ENCODE results near the gene DNHD1. TPM values are rescaled to one million over a fixed set of nuclear protein-coding genes. Genes with fewer than 3 reads are reported as not detected.

DNHD1 gene
- total and polyA plus RNA-seq, 9 of the 15 experiments (the other 6 are each of a cell fraction or from before 2014, with no cell fraction given): 0.82 to 9.7 (median 3.8) TPM

- H3K27me3 ChIP-seq (ENCODE audit: control insufficient read depth in 2 of 2, insufficient read depth in 2 of 2, low read length in 2 of 2): no peaks in the 10 kb centered on the region
- in situ Hi-C loops (cut with MboI): no loop called here
- TF ChIP-seq, protein P1, sequence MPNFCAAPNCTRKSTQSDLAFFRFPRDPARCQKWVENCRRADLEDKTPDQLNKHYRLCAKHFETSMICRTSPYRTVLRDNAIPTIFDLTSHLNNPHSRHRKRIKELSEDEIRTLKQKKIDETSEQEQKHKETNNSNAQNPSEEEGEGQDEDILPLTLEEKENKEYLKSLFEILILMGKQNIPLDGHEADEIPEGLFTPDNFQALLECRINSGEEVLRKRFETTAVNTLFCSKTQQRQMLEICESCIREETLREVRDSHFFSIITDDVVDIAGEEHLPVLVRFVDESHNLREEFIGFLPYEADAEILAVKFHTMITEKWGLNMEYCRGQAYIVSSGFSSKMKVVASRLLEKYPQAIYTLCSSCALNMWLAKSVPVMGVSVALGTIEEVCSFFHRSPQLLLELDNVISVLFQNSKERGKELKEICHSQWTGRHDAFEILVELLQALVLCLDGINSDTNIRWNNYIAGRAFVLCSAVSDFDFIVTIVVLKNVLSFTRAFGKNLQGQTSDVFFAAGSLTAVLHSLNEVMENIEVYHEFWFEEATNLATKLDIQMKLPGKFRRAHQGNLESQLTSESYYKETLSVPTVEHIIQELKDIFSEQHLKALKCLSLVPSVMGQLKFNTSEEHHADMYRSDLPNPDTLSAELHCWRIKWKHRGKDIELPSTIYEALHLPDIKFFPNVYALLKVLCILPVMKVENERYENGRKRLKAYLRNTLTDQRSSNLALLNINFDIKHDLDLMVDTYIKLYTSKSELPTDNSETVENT (CRISPR knock-in tag; IDR thresholded peaks at IDR 0.05): no peak
- TF ChIP-seq PHB2 (IDR thresholded peaks at IDR 0.05; ENCODE audit: low read depth): no peak
- TF ChIP-seq ZNF655 (CRISPR knock-in tag; IDR thresholded peaks at IDR 0.05): no peak
- no peak for TF ChIP-seq JUN (IDR thresholded peaks at IDR 0.05; ENCODE audit: borderline replicate concordance, low read depth, low read length)
- no peak for TF ChIP-seq JUN (CRISPR knock-in tag; IDR thresholded peaks at IDR 0.05; ENCODE audit: borderline replicate concordance)
- TF ChIP-seq, protein P2, sequence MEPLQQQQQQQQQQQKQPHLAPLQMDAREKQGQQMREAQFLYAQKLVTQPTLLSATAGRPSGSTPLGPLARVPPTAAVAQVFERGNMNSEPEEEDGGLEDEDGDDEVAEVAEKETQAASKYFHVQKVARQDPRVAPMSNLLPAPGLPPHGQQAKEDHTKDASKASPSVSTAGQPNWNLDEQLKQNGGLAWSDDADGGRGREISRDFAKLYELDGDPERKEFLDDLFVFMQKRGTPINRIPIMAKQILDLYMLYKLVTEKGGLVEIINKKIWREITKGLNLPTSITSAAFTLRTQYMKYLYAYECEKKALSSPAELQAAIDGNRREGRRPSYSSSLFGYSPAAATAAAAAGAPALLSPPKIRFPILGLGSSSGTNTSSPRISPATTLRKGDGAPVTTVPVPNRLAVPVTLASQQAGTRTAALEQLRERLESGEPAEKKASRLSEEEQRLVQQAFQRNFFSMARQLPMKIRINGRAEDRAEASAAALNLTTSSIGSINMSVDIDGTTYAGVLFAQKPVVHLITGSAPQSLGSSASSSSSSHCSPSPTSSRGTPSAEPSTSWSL (CRISPR knock-in tag; IDR thresholded peaks at IDR 0.05; ENCODE audit: borderline replicate concordance): no peak
- TF ChIP-seq ELK1 (CRISPR knock-in tag; IDR thresholded peaks at IDR 0.05): no peak
- no peak for TF ChIP-seq ZKSCAN8 (CRISPR knock-in tag; IDR thresholded peaks at IDR 0.05)
- no peak for TF ChIP-seq STAT5B (CRISPR knock-in tag; IDR thresholded peaks at IDR 0.05)
- no peak for TF ChIP-seq KDM2B (CRISPR knock-in tag; IDR thresholded peaks at IDR 0.05)
- H3K79me2 ChIP-seq (ENCODE audit: control insufficient read depth, insufficient read depth, low read length): peaks cover 29% of the 10 kb centered on the region
- ChIA-PET CTCF (ENCODE audit: low intra/inter-chr PET ratio) (no interaction called here), POLR2A (no interaction called here)
- peaks cover 21 to 29% of the 10 kb centered on the region in 2 experiments for H3K4me1 ChIP-seq (replicated peaks in 1 of 2; ENCODE audit: control insufficient read depth in 2 of 2, insufficient read depth in 2 of 2, low read length in 2 of 2)
- no peak overlapping the region for H3K9ac ChIP-seq (ENCODE audit: insufficient read depth in 1 of 2, low read depth in 2 of 2, low read length in 2 of 2)
- peaks cover 36% of the 10 kb centered on the region for H3K36me3 ChIP-seq (ENCODE audit: control insufficient read depth, insufficient read depth, low read length)
- no peaks in the 10 kb centered on the region for H3K9me3 ChIP-seq (replicated peaks; ENCODE audit: control insufficient read depth, insufficient read depth, low read depth, low read length)
- H3K4me3 ChIP-seq: no peak overlapping the region
- FAIRE-seq (no peak), ATAC-seq (no peak), DNase-seq (ENCODE audit: extremely low read depth in 1 of 4, low spot score in 3 of 4) (no peak)
- H3K9me1 ChIP-seq (ENCODE audit: control insufficient read depth, insufficient read depth, low read length): no peaks in the 10 kb centered on the region
- no peak overlapping the region for H3K4me2 ChIP-seq (ENCODE audit: insufficient read depth, low read length)
- no peak overlapping the region for H3K27ac ChIP-seq (ENCODE audit: extremely low read depth, low read depth, low read length)
- no TSS peak for BruUV-seq (replicated peaks)
- no peaks in the 10 kb centered on the region for H4K20me1 ChIP-seq (replicated peaks; ENCODE audit: control insufficient read depth, insufficient read depth, low read length)
- WGBS (ENCODE audit: insufficient coverage, low coverage, missing lambda C conversion rate): 75% methylated on average over 5 of the region's 5 CpGs
- intact Hi-C loops (cut with micrococcal nuclease): loop anchor here (5.0 kb wide), 1 partner anchor 83 kb away; no protein-coding TSS in a partner anchor
- no peak overlapping the region for H2AFZ ChIP-seq (ENCODE audit: low read depth, low read length)
These were observed 118.0 kb downstream of the DNHD1 start for GRCh38 chr11:6615046-6615445.
